IMR-90 (cell line): ENCODE data around the gene FBXO30. TPM values are rescaled to one million over a fixed set of nuclear protein-coding genes. Genes with fewer than 3 reads are reported as not detected.

Experiments
- ATAC-seq: fragments of 200-7000 bp; cut with Tn5 transposase; 2 replicates; pipeline ENCODE4 v1.9.1; 2020; ENCODE audit warnings: low read depth, mild to moderate bottlenecking, moderate library complexity
- BruUV-seq: library from RNA; stranded (reverse); fragments of 400-500 nt; replicated peaks from 2 replicates; lab custom pipeline; 2021; lab: Mats Ljungman, UMichigan
- CTCF ChIA-PET: fragments of 300-600 bp; formaldehyde crosslinking; extraction: SDS; loops from one replicate; lab custom pipeline; 2021; ENCODE audit warnings: antibody characterized with exemption; lab: Yijun Ruan, JAX
- POLR2A ChIA-PET: fragments of 300-600 bp; sonication (Branson Sonifier 250); formaldehyde crosslinking; loops from one replicate; lab custom pipeline; 2022; ENCODE audit warnings: antibody characterized with exemption; ENCODE audit not compliant: unreplicated experiment; lab: Charles Lee
- DNase-seq: peaks from one replicate; pipeline ENCODE4 v3.0.0; 2013
- H2AFZ ChIP-seq: replicated peaks from 2 replicates; pipeline ENCODE3; 2013; ENCODE audit warnings: low read length, mild to moderate bottlenecking; ENCODE audit not compliant: poor library complexity
- H2AK5ac ChIP-seq: 2 replicates; pipeline ENCODE4 v1.6.1; 2013; ENCODE audit warnings: low read depth, low read length, inconsistent platforms
- H2AK9ac ChIP-seq: replicated peaks from 2 replicates; pipeline ENCODE3; 2013; ENCODE audit warnings: mild to moderate bottlenecking, low read depth, low read length, moderate library complexity; ENCODE audit not compliant: poor library complexity
- H2BK120ac ChIP-seq: 2 replicates; pipeline ENCODE4 v1.6.1; 2013; ENCODE audit warnings: low read depth, low read length, inconsistent platforms
- H2BK15ac ChIP-seq: 3 replicates; pipeline ENCODE4 v1.6.1; 2013; ENCODE audit warnings: low read depth, low read length, inconsistent platforms
- H2BK20ac ChIP-seq: 2 replicates; pipeline ENCODE4 v1.6.1; 2013; ENCODE audit warnings: low read depth, mild to moderate bottlenecking, inconsistent platforms, low read length, moderate library complexity
- H2BK5ac ChIP-seq: 2 replicates; pipeline ENCODE4 v1.6.1; 2013; ENCODE audit warnings: mild to moderate bottlenecking, low read depth, low read length, inconsistent platforms; ENCODE audit not compliant: poor library complexity, severe bottlenecking
- H3K14ac ChIP-seq: replicated peaks from 2 replicates; pipeline ENCODE4 v1.6.1; 2013; ENCODE audit warnings: low read depth, low read length, inconsistent platforms
- H3K18ac ChIP-seq: 2 replicates; pipeline ENCODE4 v1.6.1; 2013; ENCODE audit warnings: low read depth, low read length, control low read depth
- H3K23ac ChIP-seq: 2 replicates; pipeline ENCODE4 v1.6.1; 2013; ENCODE audit warnings: low read depth, low read length, inconsistent platforms
- H3K27ac ChIP-seq: 2 replicates; pipeline ENCODE4 v1.5.1; 2013; ENCODE audit warnings: mild to moderate bottlenecking, control low read depth, low read length; ENCODE audit not compliant: insufficient read depth
- H3K27me3 ChIP-seq: 2 replicates; pipeline ENCODE4 v1.6.1; 2013; ENCODE audit warnings: low read length; ENCODE audit not compliant: control insufficient read depth, insufficient read depth
- H3K36me3 ChIP-seq: 2 replicates; pipeline ENCODE4 v1.6.1; 2013; ENCODE audit warnings: low read length, mixed read lengths; ENCODE audit not compliant: control insufficient read depth, insufficient read depth
- H3K4ac ChIP-seq: 2 replicates; pipeline ENCODE4 v1.6.1; 2013; ENCODE audit warnings: low read depth, low read length, inconsistent platforms
- H3K4me1 ChIP-seq: 2 replicates; pipeline ENCODE4 v1.6.1; 2013; ENCODE audit warnings: low read length, mixed read lengths; ENCODE audit not compliant: control insufficient read depth, insufficient read depth
- H3K4me2 ChIP-seq: 2 replicates; pipeline ENCODE4 v1.6.1; 2013; ENCODE audit warnings: low read depth, mild to moderate bottlenecking, control low read depth, low read length, moderate library complexity
- H3K4me3 ChIP-seq: 2 replicates; pipeline ENCODE4 v1.5.1; 2013; ENCODE audit warnings: low read depth, mild to moderate bottlenecking, control low read depth, low read length, moderate library complexity; ENCODE audit not compliant: insufficient read depth
- H3K56ac ChIP-seq: 2 replicates; pipeline ENCODE4 v1.6.1; 2013; ENCODE audit warnings: low read length, inconsistent platforms; ENCODE audit not compliant: insufficient read depth; ENCODE audit errors: extremely low read depth
- H3K79me1 ChIP-seq, 2 experiments: 2 replicates each; pipeline ENCODE4 v1.6.1; 2013; ENCODE audit warnings: low read length in 2 of 2, inconsistent platforms in 1 of 2, low read depth in 1 of 2
- H3K9ac ChIP-seq: 2 replicates; pipeline ENCODE4 v1.6.1; 2013; ENCODE audit warnings: low read depth, low read length, control low read depth
- H3K9me1 ChIP-seq: 2 replicates; pipeline ENCODE4 v1.6.1; 2013; ENCODE audit warnings: low read length, inconsistent platforms; ENCODE audit not compliant: insufficient read depth
- H3K9me3 ChIP-seq: 2 replicates; pipeline ENCODE4 v1.6.1; 2013; ENCODE audit warnings: low read length; ENCODE audit not compliant: control insufficient read depth, insufficient read depth
- H4K20me1 ChIP-seq: 2 replicates; pipeline ENCODE4 v1.6.1; 2013; ENCODE audit warnings: low read length, inconsistent platforms; ENCODE audit not compliant: insufficient read depth
- H4K5ac ChIP-seq: 2 replicates; pipeline ENCODE4 v1.6.1; 2013; ENCODE audit warnings: mild to moderate bottlenecking, low read depth, low read length, control low read depth
- H4K8ac ChIP-seq, 2 experiments: 2 replicates each; pipeline ENCODE4 v1.6.1; 2013; ENCODE audit warnings: low read depth in 2 of 2, low read length in 2 of 2, control low read depth in 1 of 2, inconsistent platforms in 1 of 2
- H4K91ac ChIP-seq: 2 replicates; pipeline ENCODE4 v1.6.1; 2013; ENCODE audit warnings: low read depth, low read length, inconsistent platforms; ENCODE audit not compliant: insufficient read depth
- BHLHE40 ChIP-seq: fragments of 150-350 bp; IDR thresholded peaks from 2 replicates; pipeline ENCODE4 v1.6.1; 2016; ENCODE audit warnings: mild to moderate bottlenecking, low read depth, low read length
- CEBPB ChIP-seq: IDR thresholded peaks from 2 replicates; pipeline ENCODE4 v1.6.1; 2012; ENCODE audit warnings: low read depth, low read length, improper control_type of control experiment
- CHD1 ChIP-seq: IDR thresholded peaks from 2 replicates; pipeline ENCODE4 v1.6.1; 2012; ENCODE audit warnings: low read depth, low read length, improper control_type of control experiment
- CTCF ChIP-seq: conservative IDR thresholded peaks from 2 replicates; pipeline ENCODE4 v1.5.1; 2012; ENCODE audit warnings: mild to moderate bottlenecking, low read depth, low read length, improper control_type of control experiment
- FOS ChIP-seq: fragments of 150-350 bp; IDR thresholded peaks from 2 replicates; pipeline ENCODE4 v1.6.1; 2016; ENCODE audit warnings: low read depth, low read length
- MAFK ChIP-seq: IDR thresholded peaks from 2 replicates; pipeline ENCODE4 v1.6.1; 2012; ENCODE audit warnings: low read depth, low read length, improper control_type of control experiment
- MAZ ChIP-seq: IDR thresholded peaks from 2 replicates; pipeline ENCODE4 v1.6.1; 2012; ENCODE audit warnings: low read depth, mild to moderate bottlenecking, low read length, improper control_type of control experiment, moderate library complexity, borderline replicate concordance
- MXI1 ChIP-seq: IDR thresholded peaks from 2 replicates; pipeline ENCODE4 v1.6.1; 2012; ENCODE audit warnings: low read depth, mild to moderate bottlenecking, low read length, moderate library complexity, borderline replicate concordance
- NFE2L2 ChIP-seq: fragments of 150-350 bp; IDR thresholded peaks from 2 replicates; pipeline ENCODE4 v1.6.1; 2016; ENCODE audit warnings: low read depth, mild to moderate bottlenecking, low read length
- POLR2A ChIP-seq: IDR thresholded peaks from 2 replicates; pipeline ENCODE4 v1.6.1; 2012; ENCODE audit warnings: mild to moderate bottlenecking, low read depth, low read length
- RAD21 ChIP-seq: IDR thresholded peaks from 2 replicates; pipeline ENCODE4 v1.6.1; 2012; ENCODE audit warnings: low read length, improper control_type of control experiment
- RCOR1 ChIP-seq: IDR thresholded peaks from 2 replicates; pipeline ENCODE4 v1.6.1; 2012; ENCODE audit warnings: mild to moderate bottlenecking, low read length, improper control_type of control experiment; ENCODE audit not compliant: insufficient replicate concordance
- RFX5 ChIP-seq: IDR thresholded peaks from 2 replicates; pipeline ENCODE4 v1.8.0; 2012; ENCODE audit warnings: low read depth, mild to moderate bottlenecking, low read length, moderate library complexity
- SMC3 ChIP-seq: fragments of 150-350 bp; IDR thresholded peaks from 2 replicates; pipeline ENCODE4 v1.6.1; 2016; ENCODE audit warnings: low read depth, mild to moderate bottlenecking, antibody characterized with exemption, low read length, moderate library complexity
- USF2 ChIP-seq: fragments of 150-350 bp; IDR thresholded peaks from 2 replicates; pipeline ENCODE4 v1.6.1; 2017; ENCODE audit warnings: mild to moderate bottlenecking, antibody characterized with exemption, low read length, low read depth
- WGBS, 2 experiments: methylation state at CpG; one replicate each; pipeline versions ENCODE4 v1.1.5 to v1.1.7; 2013; ENCODE audit warnings: missing lambda C conversion rate in 2 of 2; ENCODE audit not compliant: insufficient read length in 1 of 2; ENCODE audit errors: extremely low coverage in 2 of 2; 5-methylcytosine and 5-hydroxymethylcytosine counted together
- dilution Hi-C: fragments of 300-500 bp; cut with HindIII; formaldehyde crosslinking; loops from one replicate; pipeline ENCODE4 v1.14.3; 2018; ENCODE audit warnings: low sequenced_read_pairs; ENCODE audit not compliant: unreplicated experiment
- in situ Hi-C: fragments of 300-500 bp; cut with MboI; formaldehyde crosslinking; loops from 3 replicates; pipeline ENCODE4 v1.14.3; 2019; ENCODE audit warnings: low sequenced_read_pairs, inconsistent platforms, mixed read lengths
- intact Hi-C: fragments of 100-400 bp; cut with micrococcal nuclease; formaldehyde crosslinking; loops from 2 replicates; pipeline ENCODE4 v1.10.0; 2022
- polyA plus RNA-seq, 3 experiments: library from polyadenylated mRNA; depleted of rRNA; stranded (reverse); fragments of >200 nt; gene quantifications; 2 replicates each; pipeline ENCODE4 v1.2.3, GENCODE V29; 2012; ENCODE audit warnings: low replicate concordance in 1 of 3
- total RNA-seq: library from RNA; depleted of rRNA; stranded (reverse); fragments of >200 nt; gene quantifications from 2 replicates; pipeline ENCODE4 v1.2.3, GENCODE V29; 2012
- TF ChIP-seq, protein P1 (sequence below): fragments of 150-350 bp; IDR thresholded peaks from 2 replicates; pipeline ENCODE4 v1.6.1; 2016; ENCODE audit warnings: low read depth, mild to moderate bottlenecking, low read length, moderate library complexity, borderline replicate concordance

FBXO30 gene
- total and polyA plus RNA-seq, 2 of the 4 experiments (the other 2 are of a cell fraction) = 3.1 to 9.3 TPM

GRCh38 chr6:145838305-145838704, 23.7 kb upstream of the FBXO30 start:
- Histone ChIP-seq H3K4ac (no peak overlapping the region), H3K36me3 (no peaks in the 10 kb centered on the region), H4K91ac (no peak overlapping the region), H3K18ac (no peak overlapping the region), H4K20me1 (no peaks in the 10 kb centered on the region), H2BK15ac (no peak overlapping the region), H4K8ac (no peak overlapping the region), H2AK9ac (no peak overlapping the region), H2BK120ac (no peak overlapping the region), H3K4me2 (no peak overlapping the region), H3K4me3 (no peak overlapping the region), H2BK5ac (no peak overlapping the region), H3K9me3 (no peaks in the 10 kb centered on the region), H2AK5ac (no peak overlapping the region), H3K4me1 (peaks cover 4% of the 10 kb centered on the region), H3K23ac (no peak overlapping the region), H3K9me1 (no peaks in the 10 kb centered on the region), H3K27ac (no peak overlapping the region), H2AFZ (no peak overlapping the region), H3K27me3 (no peaks in the 10 kb centered on the region), H3K9ac (no peak overlapping the region), H3K56ac (no peak overlapping the region), H3K14ac (no peak overlapping the region), H3K79me1 (no peaks in the 10 kb centered on the region), H2BK20ac (no peak overlapping the region), H4K5ac (no peak overlapping the region)
- intact Hi-C loops = no loop called here
- BruUV-seq = no TSS peak
- TF ChIP-seq CTCF = no peak
- no peak for TF ChIP-seq RCOR1
- no peak for TF ChIP-seq FOS
- TF ChIP-seq CEBPB = no peak
- TF ChIP-seq, protein P1, sequence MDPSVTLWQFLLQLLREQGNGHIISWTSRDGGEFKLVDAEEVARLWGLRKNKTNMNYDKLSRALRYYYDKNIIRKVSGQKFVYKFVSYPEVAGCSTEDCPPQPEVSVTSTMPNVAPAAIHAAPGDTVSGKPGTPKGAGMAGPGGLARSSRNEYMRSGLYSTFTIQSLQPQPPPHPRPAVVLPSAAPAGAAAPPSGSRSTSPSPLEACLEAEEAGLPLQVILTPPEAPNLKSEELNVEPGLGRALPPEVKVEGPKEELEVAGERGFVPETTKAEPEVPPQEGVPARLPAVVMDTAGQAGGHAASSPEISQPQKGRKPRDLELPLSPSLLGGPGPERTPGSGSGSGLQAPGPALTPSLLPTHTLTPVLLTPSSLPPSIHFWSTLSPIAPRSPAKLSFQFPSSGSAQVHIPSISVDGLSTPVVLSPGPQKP = no peak
- no peak for TF ChIP-seq SMC3
- TF ChIP-seq POLR2A = no peak
- no peak for TF ChIP-seq MAZ
- no peak for TF ChIP-seq USF2
- TF ChIP-seq BHLHE40 = no peak
- no peak for TF ChIP-seq MXI1
- no peak for TF ChIP-seq MAFK
- no peak for TF ChIP-seq RAD21
- TF ChIP-seq RFX5 = no peak
- TF ChIP-seq NFE2L2 = no peak
- no peak for TF ChIP-seq CHD1
- DNase-seq (no peak), ATAC-seq (peak; percentile 56)
- POLR2A ChIA-PET = no interaction called here
- dilution Hi-C loops = no loop called here
- in situ Hi-C loops = no loop called here
- no CpG with 5 or more reads among the region's 1 CpG for WGBS, 2 experiments
- CTCF ChIA-PET = no interaction called here
